Activated naive CD4-positive, alpha-beta T cell treated with anti-CD3 and anti-CD28 coated beads, Interleukin-2, amount 50 U/mL, for 72 hours (primary cell): ENCODE results near the gene ACSBG1. TPM values are rescaled to one million over a fixed set of nuclear protein-coding genes. Genes with fewer than 3 reads are reported as not detected.

Source experiments
- ATAC-seq, 2 donors: fragments of 150-1000 bp; cut with Tn5 transposase; 2 replicates each; pipeline ENCODE4 v1.10.0; 2021; ENCODE audit warnings: mild to moderate bottlenecking in 2 of 2, moderate library complexity in 2 of 2
- DNase-seq, 2 donors: peaks; one replicate each; pipeline ENCODE4 v3.0.0; 2021 to 2022; ENCODE audit warnings: low spot score in 2 of 2
- H3K27ac Mint-ChIP-seq, 2 donors: one replicate each; pipeline ENCODE4 v1.8.0; 2022; ENCODE audit warnings: mild to moderate bottlenecking in 2 of 2, mixed read lengths in 2 of 2
- H3K36me3 Mint-ChIP-seq, 2 donors: one replicate each; pipeline ENCODE4 v1.8.0; 2022; ENCODE audit warnings: mixed read lengths in 2 of 2
- H3K9me3 Mint-ChIP-seq, 2 donors: one replicate each; pipeline ENCODE4 v1.8.0; 2022; ENCODE audit warnings: mixed read lengths in 2 of 2
- total RNA-seq, 2 donors: library from RNA; stranded (reverse); gene quantifications; one replicate each; pipeline ENCODE4 v1.2.3, GENCODE V29; 2022

ACSBG1 gene
- total RNA-seq, 2 donors from 2014 or later = not detected

- no peaks in the 10 kb centered on the region for H3K36me3 Mint-ChIP-seq
- no peak overlapping the region for H3K27ac Mint-ChIP-seq
- DNase-seq (no peak), ATAC-seq (no peak)
- no peaks in the 10 kb centered on the region for H3K9me3 Mint-ChIP-seq
Measured at GRCh38 chr15:78211189-78211921, 23.0 kb downstream of the ACSBG1 start.

GRCh38 chr15:78210349-78210717 is 24.0 kb downstream of the ACSBG1 start:
- H3K36me3 Mint-ChIP-seq = no peaks in the 10 kb centered on the region
- no peaks in the 10 kb centered on the region for H3K9me3 Mint-ChIP-seq
- H3K27ac Mint-ChIP-seq = no peak overlapping the region
- DNase-seq (no peak), ATAC-seq (no peak)

GRCh38 chr15:78209646-78210348 is 24.6 kb downstream of the ACSBG1 start:
- ATAC-seq = no peak
- DNase-seq = no peak
- Mint-ChIP-seq H3K9me3 (no peaks in the 10 kb centered on the region), H3K27ac (no peak overlapping the region), H3K36me3 (no peaks in the 10 kb centered on the region)

GRCh38 chr15:78208887-78209645 is 25.3 kb downstream of the ACSBG1 start:
- Mint-ChIP-seq H3K9me3 (no peaks in the 10 kb centered on the region), H3K27ac (no peak overlapping the region), H3K36me3 (no peaks in the 10 kb centered on the region)
- no peak for ATAC-seq
- no peak for DNase-seq

- Mint-ChIP-seq H3K9me3 (no peaks in the 10 kb centered on the region), H3K36me3 (no peaks in the 10 kb centered on the region), H3K27ac (no peak overlapping the region)
- ATAC-seq (no peak), DNase-seq (no peak)
Measured at GRCh38 chr15:78208341-78208844, 26.0 kb downstream of the ACSBG1 start.

- ATAC-seq (no peak), DNase-seq (no peak)
- no peaks in the 10 kb centered on the region for H3K36me3 Mint-ChIP-seq
- H3K9me3 Mint-ChIP-seq = no peaks in the 10 kb centered on the region
- H3K27ac Mint-ChIP-seq = no peak overlapping the region
Measured at GRCh38 chr15:78207641-78208340, 26.6 kb downstream of the ACSBG1 start.

- DNase-seq (no peak), ATAC-seq (no peak)
- Mint-ChIP-seq H3K27ac (peak overlapping the region in 1 of 2 donors; percentile 36), H3K36me3 (no peaks in the 10 kb centered on the region), H3K9me3 (no peaks in the 10 kb centered on the region)
Measured at GRCh38 chr15:78207110-78207458, 27.3 kb downstream of the ACSBG1 start.

- no peak for ATAC-seq
- Mint-ChIP-seq H3K9me3 (no peaks in the 10 kb centered on the region), H3K27ac (peak overlapping the region in 1 of 2 donors; percentile 17), H3K36me3 (no peaks in the 10 kb centered on the region)
- DNase-seq = no peak
Measured at GRCh38 chr15:78206326-78207109, 27.8 kb downstream of the ACSBG1 start.

GRCh38 chr15:78205856-78206255 is 28.5 kb downstream of the ACSBG1 start:
- ATAC-seq (no peak), DNase-seq (no peak)
- Mint-ChIP-seq H3K36me3 (no peaks in the 10 kb centered on the region), H3K9me3 (no peaks in the 10 kb centered on the region), H3K27ac (peak overlapping the region in 1 of 2 donors; percentile 17)

GRCh38 chr15:78205337-78205736 is 29.0 kb downstream of the ACSBG1 start:
- DNase-seq (no peak), ATAC-seq (no peak)
- Mint-ChIP-seq H3K36me3 (no peaks in the 10 kb centered on the region), H3K9me3 (no peaks in the 10 kb centered on the region), H3K27ac (no peak overlapping the region)

- Mint-ChIP-seq H3K36me3 (no peaks in the 10 kb centered on the region), H3K9me3 (no peaks in the 10 kb centered on the region), H3K27ac (no peak overlapping the region)
- DNase-seq (no peak), ATAC-seq (no peak)
Measured at GRCh38 chr15:78204351-78205309, 29.7 kb downstream of the ACSBG1 start.

- Mint-ChIP-seq H3K27ac (no peak overlapping the region), H3K36me3 (no peaks in the 10 kb centered on the region), H3K9me3 (no peaks in the 10 kb centered on the region)
- ATAC-seq = no peak
- no peak for DNase-seq
Measured at GRCh38 chr15:78203346-78204225, 30.8 kb downstream of the ACSBG1 start.

GRCh38 chr15:78201281-78202190 is 32.8 kb downstream of the ACSBG1 start:
- no peaks in the 10 kb centered on the region for H3K9me3 Mint-ChIP-seq
- H3K27ac Mint-ChIP-seq = peak overlapping the region in 1 of 2 donors; percentile 2
- no peaks in the 10 kb centered on the region for H3K36me3 Mint-ChIP-seq
- no peak for DNase-seq
- no peak for ATAC-seq
